HG03066 (cell line): ENCODE measurements around the gene GCC1.
"Not testable (repeated sequence)": the region's sequence is repeated elsewhere in the genome, so short reads cannot be mapped to it uniquely, and the experiment has no call there.

ENCODE experiments used
- ATAC-seq: cut with Tn5 transposase; IDR thresholded peaks from one replicate; pipeline ENCODE4 v1.9.1; 2021; ENCODE audit warnings: low read depth; ENCODE audit not compliant: unreplicated experiment

Gene GCC1

GRCh38 chr7:127540461-127540860 lies 44.9 kb downstream of the GCC1 start:
- ATAC-seq = not testable (repeated sequence)

- ATAC-seq = no peak
Measured at GRCh38 chr7:127539116-127539515, 46.3 kb downstream of the GCC1 start.

GRCh38 chr7:127536741-127537140 lies 48.7 kb downstream of the GCC1 start:
- ATAC-seq = no peak

- ATAC-seq = no peak
Measured at GRCh38 chr7:127536394-127536691, 49.1 kb downstream of the GCC1 start.

- ATAC-seq = no peak
Measured at GRCh38 chr7:127535546-127536393, 49.6 kb downstream of the GCC1 start.

- ATAC-seq = no peak
Measured at GRCh38 chr7:127534636-127535035, 50.8 kb downstream of the GCC1 start.

GRCh38 chr7:127532736-127533135 lies 52.7 kb downstream of the GCC1 start:
- ATAC-seq = no peak

- no peak for ATAC-seq
Measured at GRCh38 chr7:127532151-127532550, 53.2 kb downstream of the GCC1 start.
